Keratinocyte (primary cell): ENCODE measurements around the gene HDAC9. TPM values are rescaled to one million over a fixed set of nuclear protein-coding genes. Genes with fewer than 3 reads are reported as not detected.

Experiments used
- DNase-seq: peaks from one replicate; pipeline ENCODE4 v3.0.0-alpha.2; 2011; ENCODE audit warnings: low read depth, missing footprints, low spot score
- FAIRE-seq: peaks from 2 replicates; lab custom pipeline; 2011; peaks lifted over from hg19 to GRCh38; lab: Jason Lieb, UNC
- H2AFZ ChIP-seq: 2 replicates; pipeline ENCODE4 v1.6.0; 2012; ENCODE audit warnings: low read length, control low read depth, inconsistent platforms; ENCODE audit not compliant: control insufficient read depth
- H3K27ac ChIP-seq: 2 replicates; pipeline ENCODE4 v1.5.1; 2011; ENCODE audit warnings: low read length; ENCODE audit not compliant: control insufficient read depth, insufficient read depth
- H3K27me3 ChIP-seq: 3 replicates; pipeline ENCODE4 v1.6.0; 2011; ENCODE audit warnings: low read length; ENCODE audit not compliant: control insufficient read depth, insufficient read depth; ENCODE audit errors: extremely low read depth
- H3K36me3 ChIP-seq, 2 experiments: 2 replicates in 1 of 2; 3 replicates in 1 of 2; pipeline ENCODE4 v1.5.1; 2011; ENCODE audit warnings: low read length in 2 of 2, mild to moderate bottlenecking in 1 of 2; ENCODE audit not compliant: control insufficient read depth in 2 of 2, insufficient read depth in 2 of 2; ENCODE audit errors: extremely low read depth in 1 of 2
- H3K4me1 ChIP-seq: 3 replicates; pipeline ENCODE4 v1.5.1; 2011; ENCODE audit warnings: low read length; ENCODE audit not compliant: control insufficient read depth, insufficient read depth; ENCODE audit errors: extremely low read depth
- H3K4me2 ChIP-seq: 3 replicates; pipeline ENCODE4 v1.6.0; 2011; ENCODE audit warnings: low read depth, low read length; ENCODE audit not compliant: control insufficient read depth, insufficient read depth; ENCODE audit errors: extremely low read depth
- H3K4me3 ChIP-seq, 3 experiments: fragments of 200-600 bp in 1 of 3; sonication (generic) in 1 of 3; 2 replicates in 2 of 3; 3 replicates in 1 of 3; pipeline ENCODE4 v1.5.1; 2011 to 2016; ENCODE audit warnings: low read length in 3 of 3, mild to moderate bottlenecking in 3 of 3, control low read depth in 2 of 3, inconsistent platforms in 1 of 3, low read depth in 1 of 3, mixed read lengths in 1 of 3, mixed run types in 1 of 3, moderate library complexity in 1 of 3; ENCODE audit not compliant: control insufficient read depth in 2 of 3, insufficient read depth in 2 of 3; ENCODE audit errors: extremely low read depth in 1 of 3
- H3K79me2 ChIP-seq: 2 replicates; pipeline ENCODE4 v1.6.0; 2012; ENCODE audit warnings: low read length; ENCODE audit not compliant: control insufficient read depth, insufficient read depth
- H3K9ac ChIP-seq: 3 replicates; pipeline ENCODE4 v1.6.0; 2011; ENCODE audit warnings: low read length; ENCODE audit not compliant: control insufficient read depth, insufficient read depth; ENCODE audit errors: extremely low read depth
- H3K9me1 ChIP-seq: 3 replicates; pipeline ENCODE4 v1.6.0; 2011; ENCODE audit warnings: low read length; ENCODE audit not compliant: control insufficient read depth, insufficient read depth; ENCODE audit errors: extremely low read depth
- H3K9me3 ChIP-seq: 2 replicates; pipeline ENCODE4 v1.5.1; 2012; ENCODE audit warnings: low read depth, low read length; ENCODE audit not compliant: control insufficient read depth
- H4K20me1 ChIP-seq: 3 replicates; pipeline ENCODE4 v1.6.0; 2011; ENCODE audit warnings: low read length; ENCODE audit not compliant: control insufficient read depth, insufficient read depth; ENCODE audit errors: extremely low read depth
- CTCF ChIP-seq, 3 experiments: IDR thresholded peaks in 1 of 3; conservative IDR thresholded peaks in 1 of 3; optimal IDR thresholded peaks in 1 of 3; 2 replicates in 2 of 3; 3 replicates in 1 of 3; pipeline versions ENCODE3 to v1.5.1; 2011; ENCODE audit warnings: low read length in 3 of 3, mild to moderate bottlenecking in 3 of 3, moderate library complexity in 2 of 3, control low read depth in 1 of 3, inconsistent platforms in 1 of 3; ENCODE audit not compliant: insufficient read depth in 2 of 3; ENCODE audit errors: extremely low read depth in 1 of 3
- EZH2 ChIP-seq: IDR thresholded peaks from one replicate; pipeline ENCODE4 v1.6.1; 2012; ENCODE audit warnings: inconsistent platforms, mild to moderate bottlenecking, low read length, moderate library complexity
- dilution Hi-C: fragments of 300-500 bp; cut with MboI; formaldehyde crosslinking; loops from one replicate; pipeline ENCODE4 v1.7.0; 2020; ENCODE audit warnings: low sequenced_read_pairs; ENCODE audit not compliant: extremely low pct_ligation_motif_present
- polyA plus RNA-seq, 5 experiments: library from polyadenylated mRNA; depleted of rRNA in 3 of 5; stranded (reverse) in 3 of 5; stranded (forward) in 1 of 5; unstranded in 1 of 5; fragments of >200 nt; gene quantifications; 1 replicate in 1 of 5; 2 replicates in 3 of 5; 3 replicates in 1 of 5; pipeline versions ENCODE4 v1.2.1 to v1.2.3, GENCODE V29; 2011 to 2012; ENCODE audit warnings: missing spikeins in 2 of 5, low read depth in 1 of 5, low replicate concordance in 1 of 5

The HDAC9 gene
- polyA plus RNA-seq, 1 donor (not counting 4 experiments of a cell fraction or from before 2014, with no cell fraction given): 24.6 TPM

DNA sequence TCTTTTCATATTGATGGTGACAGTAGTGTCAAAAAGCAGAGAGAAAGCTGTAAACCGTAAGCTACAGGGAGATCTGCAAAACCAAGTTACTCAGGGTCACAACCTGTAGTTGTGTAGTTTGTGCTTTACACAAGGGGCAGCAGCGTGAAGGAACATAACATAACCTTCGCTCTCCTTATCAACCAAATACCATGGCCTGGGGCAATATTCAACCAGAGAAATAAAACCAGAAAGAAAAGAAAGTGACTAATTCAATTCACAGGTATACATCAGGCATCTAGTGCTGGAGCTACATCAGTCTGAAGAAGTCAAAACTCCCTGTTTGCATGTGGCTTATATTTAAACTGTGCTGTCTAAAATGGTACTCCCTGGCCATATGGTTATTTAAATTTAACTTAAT, 397.6 kb downstream of the HDAC9 start:
- no peak overlapping the region for H3K4me3 ChIP-seq
- no peak for TF ChIP-seq EZH2
- TF ChIP-seq CTCF (optimal IDR thresholded peaks at IDR 0.05 in 1 of 3, IDR thresholded peaks at IDR 0.05 in 1 of 3, conservative IDR thresholded peaks at IDR 0.05 in 1 of 3; ENCODE audit: extremely low read depth in 1 of 3, insufficient read depth in 2 of 3, low read length in 3 of 3): no peak
- peaks cover 38% of the 10 kb centered on the region for H3K4me1 ChIP-seq
- H3K9me3 ChIP-seq: no peaks in the 10 kb centered on the region
- H3K27me3 ChIP-seq: no peaks in the 10 kb centered on the region
- no peaks in the 10 kb centered on the region for H3K9me1 ChIP-seq
- H3K36me3 ChIP-seq: no peaks in the 10 kb centered on the region
- no peak overlapping the region for H3K4me2 ChIP-seq
- no peak overlapping the region for H2AFZ ChIP-seq
- H3K9ac ChIP-seq: no peak overlapping the region
- H3K79me2 ChIP-seq: no peaks in the 10 kb centered on the region
- H3K27ac ChIP-seq: no peak overlapping the region
- dilution Hi-C loops: no loop called here
- peak; percentile 57 for FAIRE-seq
- H4K20me1 ChIP-seq: no peaks in the 10 kb centered on the region
- DNase-seq: peak; percentile 21

DNA sequence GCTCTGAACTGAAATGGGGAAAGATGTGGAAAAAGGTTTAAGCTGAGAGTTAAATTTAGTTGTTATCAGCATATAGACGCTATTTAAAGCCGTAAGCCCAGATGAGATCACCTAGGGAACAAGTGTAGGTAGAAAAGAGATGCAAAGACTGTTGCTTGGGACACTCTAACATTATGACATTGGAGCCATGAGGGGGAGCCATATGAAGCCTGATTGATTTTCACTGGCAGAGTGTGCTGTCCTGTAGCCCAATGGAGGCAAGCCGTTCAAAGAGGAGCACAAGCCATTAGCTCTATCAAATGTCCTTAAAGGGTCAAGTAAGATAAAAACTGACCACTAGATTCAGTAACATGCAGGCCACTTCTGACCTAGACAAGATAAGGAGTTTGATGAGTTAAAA, 398.6 kb downstream of the HDAC9 start:
- peaks cover 38% of the 10 kb centered on the region for H3K4me1 ChIP-seq
- dilution Hi-C loops: no loop called here
- no peaks in the 10 kb centered on the region for H3K9me1 ChIP-seq
- peak in 1 of 3 experiments; percentile 21 for TF ChIP-seq CTCF (optimal IDR thresholded peaks at IDR 0.05 in 1 of 3, IDR thresholded peaks at IDR 0.05 in 1 of 3, conservative IDR thresholded peaks at IDR 0.05 in 1 of 3; ENCODE audit: extremely low read depth in 1 of 3, insufficient read depth in 2 of 3, low read length in 3 of 3)
- TF ChIP-seq EZH2: no peak
- H3K36me3 ChIP-seq: no peaks in the 10 kb centered on the region
- no peak overlapping the region for H3K4me3 ChIP-seq
- no peaks in the 10 kb centered on the region for H3K9me3 ChIP-seq
- no peaks in the 10 kb centered on the region for H3K27me3 ChIP-seq
- H2AFZ ChIP-seq: no peak overlapping the region
- H3K27ac ChIP-seq: no peak overlapping the region
- H4K20me1 ChIP-seq: no peaks in the 10 kb centered on the region
- no peak for DNase-seq
- no peak overlapping the region for H3K9ac ChIP-seq
- no peak overlapping the region for H3K4me2 ChIP-seq
- FAIRE-seq: peak; percentile 73
- H3K79me2 ChIP-seq: no peaks in the 10 kb centered on the region
